ENCODE data around the gene ACSM5.
"Not testable (repeated sequence)": the region's sequence is repeated elsewhere in the genome, so short reads cannot be mapped to it uniquely, and the experiment has no call there.

DNA sequence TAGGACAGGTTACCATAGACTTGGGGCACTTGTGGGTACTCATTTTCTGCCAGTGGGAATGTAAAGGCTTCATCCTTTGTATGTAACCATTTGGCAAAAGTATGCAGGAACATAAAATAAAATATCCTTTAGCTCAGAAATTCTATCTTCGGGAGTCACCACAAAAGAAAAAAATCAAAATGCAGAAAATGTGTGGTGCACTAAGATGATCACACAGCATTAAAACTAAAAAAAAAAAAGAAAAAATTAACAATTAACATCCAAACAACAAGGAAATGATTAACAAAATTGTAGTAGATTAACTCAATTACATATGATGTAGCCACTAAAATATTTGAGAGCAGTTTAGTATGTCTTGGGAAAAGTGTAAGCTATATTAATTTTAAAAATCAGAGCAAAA lies 31.4 kb downstream of the ACSM5 start:
- TF ChIP-seq, protein P1, sequence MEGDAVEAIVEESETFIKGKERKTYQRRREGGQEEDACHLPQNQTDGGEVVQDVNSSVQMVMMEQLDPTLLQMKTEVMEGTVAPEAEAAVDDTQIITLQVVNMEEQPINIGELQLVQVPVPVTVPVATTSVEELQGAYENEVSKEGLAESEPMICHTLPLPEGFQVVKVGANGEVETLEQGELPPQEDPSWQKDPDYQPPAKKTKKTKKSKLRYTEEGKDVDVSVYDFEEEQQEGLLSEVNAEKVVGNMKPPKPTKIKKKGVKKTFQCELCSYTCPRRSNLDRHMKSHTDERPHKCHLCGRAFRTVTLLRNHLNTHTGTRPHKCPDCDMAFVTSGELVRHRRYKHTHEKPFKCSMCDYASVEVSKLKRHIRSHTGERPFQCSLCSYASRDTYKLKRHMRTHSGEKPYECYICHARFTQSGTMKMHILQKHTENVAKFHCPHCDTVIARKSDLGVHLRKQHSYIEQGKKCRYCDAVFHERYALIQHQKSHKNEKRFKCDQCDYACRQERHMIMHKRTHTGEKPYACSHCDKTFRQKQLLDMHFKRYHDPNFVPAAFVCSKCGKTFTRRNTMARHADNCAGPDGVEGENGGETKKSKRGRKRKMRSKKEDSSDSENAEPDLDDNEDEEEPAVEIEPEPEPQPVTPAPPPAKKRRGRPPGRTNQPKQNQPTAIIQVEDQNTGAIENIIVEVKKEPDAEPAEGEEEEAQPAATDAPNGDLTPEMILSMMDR (IDR thresholded peaks at IDR 0.05): not testable (repeated sequence)
- TF ChIP-seq POLR2A (IDR thresholded peaks at IDR 0.05): not testable (repeated sequence)
